Urinary bladder (tissue), 4 donors: ENCODE results near the gene CAVIN1. TPM values are rescaled to one million over a fixed set of nuclear protein-coding genes. Genes with fewer than 3 reads are reported as not detected.
A peak's percentile ranks its signal among the peaks of the same experiment; 100 is the strongest.
"Not testable (repeated sequence)": the region's sequence is repeated elsewhere in the genome, so short reads cannot be mapped to it uniquely, and the experiment has no call there.

ENCODE experiments used
- DNase-seq: peaks from one replicate; pipeline ENCODE4 v3.0.0-alpha.2; 2015; ENCODE audit errors: extremely low spot score
- H3K27ac ChIP-seq: one replicate; pipeline ENCODE4 v1.5.1; 2013; ENCODE audit warnings: low read depth, mild to moderate bottlenecking, moderate library complexity
- H3K36me3 ChIP-seq: one replicate; pipeline ENCODE4 v1.6.1; 2013; ENCODE audit warnings: mild to moderate bottlenecking, moderate library complexity; ENCODE audit not compliant: insufficient read depth
- H3K4me1 ChIP-seq: one replicate; pipeline ENCODE4 v1.6.1; 2013; ENCODE audit warnings: mild to moderate bottlenecking, moderate library complexity; ENCODE audit not compliant: insufficient read depth
- H3K4me3 ChIP-seq: one replicate; pipeline ENCODE4 v1.5.1; 2013; ENCODE audit warnings: low read depth, low read length
- WGBS: extraction: QIAGEN DNeasy Blood & Tissue Kit; methylation state at CpG from one replicate; pipeline ENCODE4 v1.1.7; 2013; 5-methylcytosine and 5-hydroxymethylcytosine counted together
- polyA plus RNA-seq: library from polyadenylated mRNA; stranded (reverse); fragments of 200-250 nt; gene quantifications from one replicate; pipeline ENCODE4 v1.2.3, GENCODE V29; 2013
- total RNA-seq: library from RNA; depleted of rRNA; stranded (reverse); fragments of >200 nt; gene quantifications from one replicate; pipeline ENCODE4 v1.2.3, GENCODE V29; 2014
- donor health status: healthy with polysubstance abuse.
- donor health status: healthy.

Gene CAVIN1
- total and polyA plus RNA-seq, 2 donors = 296 to 478 TPM

DNA sequence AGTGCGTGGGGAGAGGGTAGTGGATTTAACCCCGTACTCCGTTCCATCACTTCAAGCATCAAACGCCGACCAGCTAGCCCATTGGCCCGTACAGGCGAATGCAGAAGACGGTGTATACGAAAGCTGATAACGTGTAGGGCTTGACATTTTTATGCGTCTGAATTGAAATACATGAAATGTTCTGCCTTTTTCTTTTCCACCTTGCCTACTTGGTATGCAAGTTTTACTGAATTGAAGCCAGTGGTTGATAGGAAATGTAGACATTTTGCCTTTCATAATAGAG is 34.0 kb downstream of the CAVIN1 start:
- H3K4me1 ChIP-seq = no peaks in the 10 kb centered on the region
- WGBS = 1% methylated on average over 11 of the region's 11 CpGs
- DNase-seq = no peak
- H3K27ac ChIP-seq = peak overlapping the region; percentile 93
- H3K4me3 ChIP-seq = peak overlapping the region; percentile 45
- no peaks in the 10 kb centered on the region for H3K36me3 ChIP-seq

DNA sequence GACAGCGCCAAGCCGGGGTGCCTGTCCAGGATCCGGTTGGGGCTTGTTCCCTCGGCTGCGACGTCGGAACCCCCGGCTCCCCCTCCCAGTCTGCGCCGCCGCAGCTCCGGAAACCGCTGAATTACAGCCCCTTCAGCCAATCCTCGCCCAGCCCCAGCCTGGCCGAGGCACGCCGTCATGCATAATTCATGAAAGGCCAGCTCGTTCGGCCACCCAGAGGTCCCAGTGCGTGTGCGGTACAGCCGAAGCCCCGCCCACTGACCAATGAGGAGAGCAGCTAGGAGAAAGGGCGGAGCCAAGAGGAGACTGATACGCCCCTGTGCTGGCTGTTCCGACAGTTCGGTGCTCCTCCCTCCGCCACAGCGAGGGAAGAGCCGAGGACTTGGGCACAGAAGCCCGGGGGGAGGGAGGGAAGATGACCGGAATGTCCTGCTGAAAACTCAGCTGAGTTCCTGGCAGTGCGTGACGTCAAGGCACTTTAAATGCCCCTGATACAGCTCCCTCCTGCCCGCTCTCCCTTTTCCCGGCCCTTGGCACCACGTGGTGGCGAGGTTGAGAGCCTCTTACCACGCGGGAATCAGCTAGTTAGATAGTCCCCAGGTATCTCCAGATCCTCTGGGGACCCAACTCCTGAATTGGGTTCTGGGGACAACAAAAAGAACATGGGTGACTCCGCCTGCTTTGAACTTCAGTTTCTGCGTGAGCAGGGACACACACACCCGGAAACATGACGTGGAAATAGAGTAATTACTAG is 34.5 kb downstream of the CAVIN1 start, which contains the start of gene STAT3:
Gene STAT3 (minus strand): TSS at position 62 of the 754 bp plus-strand sequence. CDS start 39,926 bp downstream, outside the sequence.
- Histone ChIP-seq H3K36me3 (no peaks in the 10 kb centered on the region), H3K4me3 (peak within 1 kb of the TSS; percentile 75), H3K27ac (peak within 1 kb of the TSS; percentile 98), H3K4me1 (peaks cover 1% of the 10 kb centered on the region)
- peak; percentile 100 for DNase-seq
- WGBS = under 1% methylated on average over 44 of the region's 44 CpGs

DNA sequence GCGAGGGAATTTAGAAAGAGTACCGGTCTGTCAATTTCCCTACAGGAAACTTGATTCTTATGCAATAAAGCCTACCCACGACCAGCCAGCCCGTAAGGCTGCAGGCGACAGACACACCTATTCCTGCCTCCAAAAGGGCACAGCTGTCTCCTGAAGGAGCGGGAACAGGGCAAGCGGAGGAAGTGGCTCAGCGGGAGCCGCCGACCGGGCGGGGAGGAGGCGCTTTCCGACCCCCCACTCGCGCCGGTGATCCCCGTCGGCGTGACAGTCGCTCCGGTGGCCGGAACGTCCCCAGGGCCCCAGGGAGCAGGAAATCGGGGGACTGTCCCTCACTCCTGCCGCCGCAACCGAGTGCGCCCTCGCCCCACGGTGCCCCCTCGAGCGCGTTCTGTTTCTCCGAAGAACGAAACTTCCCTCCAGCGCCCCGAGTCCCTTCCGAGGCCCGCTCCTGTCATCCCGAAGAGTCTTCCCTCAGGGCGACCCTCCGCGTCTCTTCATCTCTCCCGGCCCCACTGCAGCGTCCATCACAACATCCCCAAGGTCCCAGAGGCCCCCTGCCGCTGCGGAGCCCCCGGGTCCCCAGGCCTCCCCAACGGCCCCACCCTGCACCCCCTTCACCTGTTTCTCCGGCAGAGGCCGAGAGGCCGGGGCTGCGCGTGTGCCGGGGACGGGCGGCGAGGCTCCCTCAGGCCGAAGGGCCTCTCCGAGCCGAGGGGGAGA is 35.2 kb downstream of the CAVIN1 start:
- under 1% methylated on average over 62 of the region's 62 CpGs for WGBS
- no peak for DNase-seq
- Histone ChIP-seq H3K36me3 (no peaks in the 10 kb centered on the region), H3K27ac (peak overlapping the region; percentile 98), H3K4me1 (peaks cover 1% of the 10 kb centered on the region), H3K4me3 (peak overlapping the region; percentile 75)

DNA sequence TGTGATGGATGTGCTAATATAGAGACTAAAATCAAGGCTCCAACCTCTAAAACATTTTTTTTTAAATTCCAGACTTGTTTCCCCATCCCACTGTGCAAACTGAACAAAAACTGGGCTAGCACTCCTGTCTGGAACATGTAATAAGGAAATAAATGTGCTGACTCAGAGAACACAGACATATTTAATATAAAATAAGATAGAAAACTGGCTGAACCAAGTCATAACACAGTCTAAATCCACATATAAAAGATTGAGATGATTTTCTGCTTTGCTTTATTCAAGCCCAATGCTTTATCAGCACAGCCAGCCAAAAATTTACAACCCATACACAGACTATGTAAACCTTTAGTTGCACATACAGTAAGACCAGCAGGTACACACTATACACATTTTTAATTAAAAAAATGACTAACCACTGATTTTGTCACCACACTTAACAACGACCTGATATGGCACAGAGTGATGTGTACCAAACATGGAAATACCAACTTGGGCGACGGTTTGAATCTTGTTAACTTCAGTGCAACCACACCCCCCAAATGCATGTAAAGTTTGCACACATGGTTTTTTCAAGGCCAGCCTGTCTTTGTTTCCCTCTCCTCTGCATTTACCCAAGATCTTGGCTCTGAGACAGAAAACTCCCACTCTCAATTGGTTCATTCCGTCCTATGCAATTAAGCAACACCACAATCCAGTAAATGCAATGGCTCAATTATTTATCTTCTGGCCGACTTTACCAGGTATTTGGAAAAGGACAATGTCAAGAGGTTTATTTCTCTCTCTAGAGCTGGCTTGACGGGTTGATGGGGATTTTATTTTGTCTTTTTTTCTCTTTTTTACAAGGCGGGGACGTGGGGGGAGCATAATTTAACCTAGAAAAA is 36.0 kb downstream of the CAVIN1 start:
- H3K4me3 ChIP-seq = peak overlapping the region; percentile 75
- H3K27ac ChIP-seq = peak overlapping the region; percentile 98
- no peaks in the 10 kb centered on the region for H3K36me3 ChIP-seq
- peak; percentile 78 for DNase-seq
- WGBS = 1% methylated on average over 8 of the region's 8 CpGs
- peaks cover 1% of the 10 kb centered on the region for H3K4me1 ChIP-seq

DNA sequence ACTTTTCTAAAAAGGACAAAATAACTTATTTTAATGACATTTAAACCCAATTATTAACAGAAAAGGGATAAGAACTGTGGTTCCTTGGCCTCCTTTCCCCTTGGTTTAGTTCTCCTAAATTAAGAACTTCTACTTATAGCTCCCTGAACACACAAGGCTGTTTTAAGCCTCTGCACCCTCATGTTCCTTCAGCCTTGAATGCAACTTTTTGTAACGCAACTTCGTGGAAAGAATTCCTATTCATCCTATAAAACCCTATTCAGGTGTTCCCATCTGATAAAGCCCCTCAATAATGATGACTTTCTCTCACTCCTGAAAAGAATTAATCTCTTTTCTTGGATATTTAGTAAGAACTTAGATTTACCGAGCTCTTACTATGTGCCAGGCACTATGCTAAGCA is 41.2 kb downstream of the CAVIN1 start:
- peaks cover 1% of the 10 kb centered on the region for H3K4me1 ChIP-seq
- DNase-seq = no peak
- WGBS = 50% methylated on average over 3 of the region's 3 CpGs
- no peak overlapping the region for H3K4me3 ChIP-seq
- no peak overlapping the region for H3K27ac ChIP-seq
- H3K36me3 ChIP-seq = no peaks in the 10 kb centered on the region

DNA sequence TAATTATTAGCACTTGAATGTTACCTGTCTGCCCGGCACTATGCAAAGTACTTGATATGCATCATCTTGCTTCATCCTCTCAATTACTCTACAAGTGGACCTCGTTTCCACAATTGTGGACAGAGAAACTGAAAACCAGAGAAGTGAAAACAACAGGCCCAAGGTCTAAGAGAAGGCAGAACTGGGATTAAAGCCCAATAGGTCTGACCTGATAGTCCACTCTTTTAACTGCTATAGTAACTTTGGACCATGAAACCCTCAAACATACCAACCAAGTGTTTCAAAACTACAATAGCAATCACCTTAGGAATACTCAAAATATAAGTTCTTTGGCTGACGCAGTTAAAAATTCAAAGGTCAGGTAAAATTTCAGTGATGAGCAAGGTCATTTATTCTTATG is 42.1 kb downstream of the CAVIN1 start:
- Histone ChIP-seq H3K27ac (no peak overlapping the region), H3K4me1 (peaks cover 1% of the 10 kb centered on the region), H3K36me3 (no peaks in the 10 kb centered on the region), H3K4me3 (no peak overlapping the region)
- no peak for DNase-seq
- WGBS = 92% methylated on average over 3 of the region's 3 CpGs

DNA sequence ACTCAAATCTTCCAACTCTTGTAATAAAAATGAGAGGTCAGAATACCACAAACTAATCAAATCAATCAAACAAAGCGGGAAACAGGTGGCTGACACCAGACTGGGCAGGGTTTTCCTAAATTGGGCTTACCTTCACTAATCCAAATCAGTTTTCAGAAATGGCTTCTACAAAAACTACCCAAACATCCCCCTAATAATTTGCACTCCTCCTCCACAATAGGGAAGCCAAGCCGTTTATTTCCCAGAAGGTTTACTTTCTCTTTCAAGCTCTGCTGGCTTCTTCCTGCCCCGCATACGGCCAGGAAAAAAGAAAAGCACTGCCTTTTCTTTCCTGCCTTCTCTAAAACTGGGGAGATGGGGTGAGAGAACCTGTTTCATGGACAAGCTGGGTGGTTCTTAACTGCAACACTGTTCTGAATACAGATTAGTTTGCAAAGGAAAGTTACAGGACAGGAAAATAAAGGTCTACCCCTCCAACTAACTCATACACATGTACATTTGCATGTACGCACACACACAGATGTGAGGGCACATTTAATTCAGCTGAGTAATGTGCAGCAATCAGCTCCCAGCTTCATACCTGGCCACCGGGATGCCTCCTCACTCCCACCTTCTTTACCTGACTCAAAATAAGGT is 44.0 kb downstream of the CAVIN1 start:
- Histone ChIP-seq H3K4me1 (peaks cover 1% of the 10 kb centered on the region), H3K36me3 (no peaks in the 10 kb centered on the region), H3K4me3 (peak overlapping the region; percentile 35), H3K27ac (peak overlapping the region; percentile 88)
- peak; percentile 43 for DNase-seq
- 20% methylated on average over 6 of the region's 6 CpGs for WGBS

DNA sequence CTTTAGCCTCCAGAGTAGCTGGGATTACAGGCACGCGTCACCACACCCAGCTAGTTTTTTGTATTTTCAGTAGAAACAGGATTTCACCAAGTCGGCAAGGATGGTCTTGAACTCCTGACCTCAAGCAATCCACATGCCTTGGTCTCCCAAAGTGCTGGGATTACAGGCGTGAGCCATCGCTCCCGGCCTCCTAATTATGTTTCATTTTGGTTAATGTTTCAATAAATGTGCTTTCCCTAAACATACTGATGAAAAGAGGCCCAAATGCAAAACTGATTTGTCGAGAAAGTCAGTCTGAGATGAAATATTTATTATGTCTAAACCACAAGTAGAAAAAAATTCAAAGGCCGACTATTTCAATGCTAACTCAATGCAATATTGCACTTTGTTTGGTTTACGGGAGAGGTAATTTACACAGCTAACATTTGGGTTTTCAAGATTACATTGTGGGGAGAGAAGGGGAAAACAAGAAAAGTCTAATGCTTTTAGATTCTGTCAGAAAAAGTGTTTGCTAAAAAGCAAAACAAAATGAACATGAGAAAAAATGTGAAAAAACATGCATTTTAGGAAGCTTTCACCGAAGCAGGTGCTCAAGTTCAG is 44.6 kb downstream of the CAVIN1 start:
- Histone ChIP-seq H3K27ac (peak overlapping the region; percentile 88), H3K36me3 (no peaks in the 10 kb centered on the region), H3K4me3 (peak overlapping the region; percentile 35), H3K4me1 (no peaks in the 10 kb centered on the region)
- no peak for DNase-seq
- 60% methylated on average over 10 of the region's 10 CpGs for WGBS

DNA sequence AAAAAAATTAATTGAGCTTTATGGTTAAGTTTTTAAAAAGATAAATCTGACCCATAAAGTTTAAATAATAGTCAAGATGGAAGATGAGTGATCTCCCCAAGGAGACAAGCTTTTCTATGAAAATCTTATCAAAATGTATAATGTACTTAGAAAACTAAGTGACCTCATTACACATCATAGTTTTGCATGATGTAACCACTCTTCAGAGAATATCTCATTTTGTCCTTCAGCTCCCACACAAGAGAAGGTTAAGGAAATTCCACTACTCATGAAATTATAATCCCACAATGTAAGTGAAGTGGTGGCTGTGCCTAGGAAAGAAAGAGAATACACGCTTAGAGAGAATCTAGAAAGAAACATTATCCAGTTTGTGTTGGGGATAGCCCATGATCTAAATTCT is 49.2 kb downstream of the CAVIN1 start:
- no peaks in the 10 kb centered on the region for H3K36me3 ChIP-seq
- WGBS = 95% methylated on average over 1 of the region's 1 CpG
- no peak overlapping the region for H3K4me3 ChIP-seq
- no peaks in the 10 kb centered on the region for H3K4me1 ChIP-seq
- H3K27ac ChIP-seq = no peak overlapping the region
- no peak for DNase-seq

DNA sequence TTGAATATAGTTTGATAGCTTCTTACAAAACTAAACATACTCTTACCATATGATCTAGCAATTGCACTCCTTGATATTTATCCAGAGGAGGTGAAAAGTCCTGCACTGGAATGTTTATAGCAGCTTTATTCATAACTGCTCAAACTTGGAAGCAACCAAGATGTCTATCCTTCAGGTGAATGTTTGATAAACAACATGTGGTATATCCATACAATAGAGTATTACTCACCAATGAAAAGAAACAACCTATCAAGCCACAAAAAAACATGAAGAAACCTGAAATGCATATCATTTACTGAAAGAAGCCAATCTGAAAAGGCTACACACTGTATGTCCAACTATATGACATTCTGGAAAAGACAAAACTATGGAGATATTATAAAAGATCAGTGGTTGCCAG is 50.9 kb downstream of the CAVIN1 start:
- Histone ChIP-seq H3K36me3 (no peaks in the 10 kb centered on the region), H3K4me1 (peaks cover 2% of the 10 kb centered on the region), H3K4me3 (no peak overlapping the region), H3K27ac (no peak overlapping the region)
- DNase-seq = no peak

DNA sequence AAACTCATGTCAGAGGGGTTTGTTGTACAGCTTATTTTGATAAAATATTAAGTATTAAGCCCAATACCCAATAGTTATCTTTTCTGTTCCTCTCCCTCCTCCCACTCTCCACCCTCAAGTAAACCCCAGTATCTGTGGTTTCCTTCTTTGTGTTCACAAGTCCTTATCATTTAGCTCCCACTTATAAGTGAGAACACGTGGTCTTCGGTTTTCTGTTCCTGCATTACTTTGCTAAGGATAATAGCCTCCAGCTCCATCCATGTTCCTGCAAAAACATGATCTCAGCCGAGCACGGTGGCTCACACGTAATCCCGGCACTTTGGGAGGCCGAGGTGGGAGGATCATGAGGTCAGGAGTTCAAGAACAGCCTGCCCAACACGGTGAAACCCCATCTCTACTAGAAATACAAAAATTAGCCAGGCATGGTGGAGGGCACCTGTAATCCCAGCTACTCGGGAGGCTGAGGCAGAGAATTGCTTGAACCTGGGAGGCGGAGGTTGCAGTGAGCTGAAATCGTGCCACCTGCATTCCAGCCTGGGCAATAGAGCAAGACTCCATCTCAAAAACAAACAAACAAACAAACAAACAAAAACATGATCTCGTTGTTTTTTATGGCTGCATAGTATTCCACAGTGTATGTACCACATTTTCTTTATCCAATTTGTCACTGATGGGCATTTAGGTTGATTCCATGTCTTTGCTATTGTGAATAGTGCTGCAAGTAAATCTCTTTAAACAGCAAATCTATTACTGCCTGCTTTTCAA is 54.1 kb downstream of the CAVIN1 start:
- WGBS = 78% methylated on average over 12 of the region's 12 CpGs
- H3K4me1 ChIP-seq, H3K4me3 ChIP-seq, H3K27ac ChIP-seq, H3K36me3 ChIP-seq, DNase-seq: not testable (repeated sequence)

DNA sequence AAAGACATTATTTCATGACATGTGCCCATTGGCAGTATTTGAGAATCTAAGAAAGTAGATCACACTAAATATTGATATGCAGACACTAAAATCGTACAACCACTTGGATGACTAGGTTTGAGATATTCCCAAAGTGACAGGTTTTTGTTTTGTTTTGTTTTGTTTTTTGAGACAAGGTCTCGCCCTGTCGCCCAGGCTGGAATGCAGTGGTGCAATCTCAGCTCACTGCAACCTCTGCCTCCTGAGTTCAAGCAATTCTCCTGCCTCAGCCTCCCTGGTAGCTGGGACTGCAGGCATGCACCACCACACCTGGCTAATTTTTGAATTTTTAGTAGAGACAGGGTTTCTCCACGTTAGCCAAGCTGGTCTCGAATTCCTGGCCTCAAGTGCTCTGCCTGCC is 54.7 kb downstream of the CAVIN1 start:
- H3K4me3 ChIP-seq, DNase-seq, H3K27ac ChIP-seq, H3K4me1 ChIP-seq, H3K36me3 ChIP-seq: not testable (repeated sequence)
- WGBS = 88% methylated on average over 5 of the region's 5 CpGs
